ACC112 (cell line): Measurements from ENCODE around the gene NALCN.

ENCODE experiments used
- H2AFZ ChIP-seq: fragments of 200-600 bp; sonication (generic); one replicate; pipeline ENCODE4 v1.6.0; 2017; ENCODE audit warnings: antibody characterized with exemption, low read length; ENCODE audit not compliant: unreplicated experiment
- H3K27ac ChIP-seq: fragments of 200-600 bp; sonication (generic); 2 replicates; pipeline ENCODE4 v1.5.1; 2014; ENCODE audit warnings: low read depth, mild to moderate bottlenecking, antibody characterized with exemption, low read length, moderate library complexity
- H3K27me3 ChIP-seq: fragments of 200-600 bp; sonication (generic); 2 replicates; pipeline ENCODE4 v1.6.1; 2014; ENCODE audit warnings: mild to moderate bottlenecking, antibody characterized with exemption, low read length, moderate library complexity, mixed read lengths; ENCODE audit not compliant: insufficient read depth
- H3K36me3 ChIP-seq: fragments of 200-600 bp; sonication (generic); 2 replicates; pipeline ENCODE4 v1.6.1; 2016; ENCODE audit warnings: mild to moderate bottlenecking, antibody characterized with exemption, low read length, moderate library complexity, mixed read lengths; ENCODE audit not compliant: insufficient read depth
- H3K4me1 ChIP-seq: fragments of 200-600 bp; sonication (generic); one replicate; pipeline ENCODE4 v1.6.1; 2016; ENCODE audit warnings: low read length, mixed read lengths; ENCODE audit not compliant: insufficient read depth, unreplicated experiment, control insufficient read depth
- H3K4me3 ChIP-seq: fragments of 200-600 bp; sonication (generic); 2 replicates; pipeline ENCODE4 v1.5.1; 2014; ENCODE audit warnings: mild to moderate bottlenecking, low read depth, low read length
- H3K79me2 ChIP-seq: fragments of 200-600 bp; sonication (generic); one replicate; pipeline ENCODE4 v1.6.0; 2016; ENCODE audit warnings: low read length; ENCODE audit not compliant: control insufficient read depth, unreplicated experiment, insufficient read depth

Gene NALCN

GRCh38 chr13:101036546-101036945 lies 379.8 kb downstream of the NALCN start:
- Histone ChIP-seq H3K27me3 (peaks cover 5% of the 10 kb centered on the region; the same call in 1 of the 2 replicates), H2AFZ (no peak overlapping the region), H3K79me2 (no peaks in the 10 kb centered on the region), H3K27ac (no peak overlapping the region), H3K4me3 (no peak overlapping the region), H3K4me1 (no peaks in the 10 kb centered on the region), H3K36me3 (no peaks in the 10 kb centered on the region)

GRCh38 chr13:101035119-101035620 lies 381.1 kb downstream of the NALCN start:
- Histone ChIP-seq H3K36me3 (no peaks in the 10 kb centered on the region), H2AFZ (no peak overlapping the region), H3K27me3 (peaks cover 10% of the 10 kb centered on the region; the same call in 1 of the 2 replicates), H3K79me2 (no peaks in the 10 kb centered on the region), H3K4me3 (no peak overlapping the region), H3K27ac (no peak overlapping the region), H3K4me1 (no peaks in the 10 kb centered on the region)

- Histone ChIP-seq H2AFZ (no peak overlapping the region), H3K36me3 (no peaks in the 10 kb centered on the region), H3K4me3 (no peak overlapping the region), H3K27ac (no peak overlapping the region), H3K27me3 (peaks cover 12% of the 10 kb centered on the region), H3K4me1 (no peaks in the 10 kb centered on the region), H3K79me2 (no peaks in the 10 kb centered on the region)
These were observed 389.4 kb downstream of the NALCN start for GRCh38 chr13:101026736-101027398.

GRCh38 chr13:101026328-101026727 lies 390.0 kb downstream of the NALCN start:
- no peak overlapping the region for H2AFZ ChIP-seq
- H3K79me2 ChIP-seq: no peaks in the 10 kb centered on the region
- no peaks in the 10 kb centered on the region for H3K36me3 ChIP-seq
- no peak overlapping the region for H3K27ac ChIP-seq
- H3K4me1 ChIP-seq: no peaks in the 10 kb centered on the region
- peaks cover 12% of the 10 kb centered on the region for H3K27me3 ChIP-seq
- no peak overlapping the region for H3K4me3 ChIP-seq

GRCh38 chr13:101025925-101026324 lies 390.4 kb downstream of the NALCN start:
- H3K79me2 ChIP-seq: no peaks in the 10 kb centered on the region
- H3K27ac ChIP-seq: no peak overlapping the region

GRCh38 chr13:101025519-101025918 lies 390.8 kb downstream of the NALCN start:
- Histone ChIP-seq H3K36me3 (no peaks in the 10 kb centered on the region), H2AFZ (no peak overlapping the region), H3K4me3 (no peak overlapping the region), H3K79me2 (no peaks in the 10 kb centered on the region), H3K27ac (no peak overlapping the region), H3K27me3 (peaks cover 7% of the 10 kb centered on the region; the same call in 1 of the 2 replicates), H3K4me1 (no peaks in the 10 kb centered on the region)

More at GRCh38 chr13:101025925-101026324, 390.4 kb downstream of the NALCN start:
- Histone ChIP-seq H2AFZ (no peak overlapping the region), H3K27me3 (peaks cover 8% of the 10 kb centered on the region), H3K36me3 (no peaks in the 10 kb centered on the region), H3K4me1 (no peaks in the 10 kb centered on the region), H3K4me3 (no peak overlapping the region)

- Histone ChIP-seq H3K27ac (no peak overlapping the region), H3K4me3 (no peak overlapping the region), H3K27me3 (peaks cover 11% of the 10 kb centered on the region; the same call in 1 of the 2 replicates), H3K36me3 (no peaks in the 10 kb centered on the region), H2AFZ (no peak overlapping the region), H3K4me1 (no peaks in the 10 kb centered on the region), H3K79me2 (no peaks in the 10 kb centered on the region)
These were observed 397.2 kb downstream of the NALCN start for GRCh38 chr13:101019126-101019525.

DNA sequence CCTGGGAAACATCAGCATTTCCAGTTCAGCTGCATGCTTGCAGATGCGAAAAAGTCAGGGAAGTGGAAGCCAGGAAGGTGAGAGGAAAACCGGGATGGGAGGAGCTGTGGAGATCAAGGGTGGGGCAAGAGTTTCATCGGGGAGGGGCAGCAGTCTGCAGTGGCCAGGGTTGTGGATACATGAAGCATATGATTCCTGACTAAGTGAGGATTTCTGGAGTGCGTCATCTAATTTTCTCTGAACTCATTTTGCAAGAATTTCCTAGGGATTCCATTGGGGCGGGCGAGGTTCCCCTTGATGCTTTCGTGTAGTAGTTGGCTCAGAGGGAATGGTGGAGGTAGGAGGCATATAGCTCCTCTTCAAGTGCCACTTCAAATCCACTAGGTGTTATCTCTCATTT lies 397.6 kb downstream of the NALCN start:
- H2AFZ ChIP-seq: no peak overlapping the region
- no peak overlapping the region for H3K4me3 ChIP-seq
- H3K27me3 ChIP-seq: peaks cover 16% of the 10 kb centered on the region; the same call in 1 of the 2 replicates
- H3K36me3 ChIP-seq: no peaks in the 10 kb centered on the region
- no peak overlapping the region for H3K27ac ChIP-seq
- H3K79me2 ChIP-seq: no peaks in the 10 kb centered on the region
- no peaks in the 10 kb centered on the region for H3K4me1 ChIP-seq

DNA sequence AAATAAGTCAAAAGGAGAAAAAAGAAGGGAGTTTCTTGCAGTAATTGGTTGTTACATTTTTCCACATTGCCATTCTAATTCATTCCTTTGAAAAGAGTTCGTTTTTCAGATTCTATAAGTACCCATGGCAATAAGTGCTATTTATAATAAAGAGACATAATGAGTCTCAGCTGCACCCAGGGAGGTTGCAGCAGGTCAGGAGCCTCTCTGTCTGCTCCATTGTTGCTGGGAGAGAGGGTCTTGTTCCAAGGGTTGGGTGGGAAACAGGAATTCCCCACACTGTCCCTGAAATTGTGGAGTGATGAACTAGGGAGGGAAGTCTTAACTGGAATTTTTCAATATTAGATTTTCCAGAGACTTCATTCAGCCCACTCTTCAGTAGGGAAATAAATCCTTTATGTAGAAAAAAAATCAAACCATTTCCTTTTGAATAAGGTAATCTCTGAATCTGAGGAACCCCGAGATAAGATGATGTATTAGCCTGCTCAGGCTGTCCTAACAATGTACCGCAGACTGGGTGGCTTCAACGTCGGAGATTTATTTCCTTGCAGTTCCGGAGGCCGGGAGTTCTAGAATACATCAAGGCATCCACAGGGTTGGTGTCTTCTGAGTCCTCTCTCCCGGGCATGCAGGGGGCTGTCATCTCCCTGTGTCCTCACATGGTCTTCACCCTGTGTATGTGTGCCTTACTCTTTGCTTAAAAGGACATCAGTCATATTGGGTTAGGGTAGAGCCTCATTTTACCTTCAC lies 399.0 kb downstream of the NALCN start:
- H3K27me3 ChIP-seq: peaks cover 22% of the 10 kb centered on the region; the same call in 1 of the 2 replicates

DNA sequence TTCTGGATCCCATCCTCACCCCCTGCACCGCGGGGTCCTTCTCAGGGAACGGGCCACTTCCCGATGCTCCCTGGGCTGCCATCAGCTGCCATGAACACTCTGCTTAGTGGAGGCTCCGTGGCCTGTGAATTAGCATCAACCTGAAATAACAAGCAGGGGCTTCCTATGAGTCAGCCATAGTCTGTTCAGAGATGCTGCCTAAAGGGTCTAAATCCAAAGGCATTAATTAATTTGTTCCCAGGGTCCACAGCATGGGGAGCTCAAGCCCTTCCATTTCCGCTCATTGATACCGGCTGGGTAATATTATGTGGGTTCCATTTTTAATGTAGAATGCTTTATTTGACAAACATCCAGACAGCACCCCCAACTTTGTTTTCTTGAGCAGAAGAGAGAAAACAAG lies 399.8 kb downstream of the NALCN start:
- Histone ChIP-seq H3K4me3 (no peak overlapping the region), H3K79me2 (no peaks in the 10 kb centered on the region), H3K4me1 (no peaks in the 10 kb centered on the region), H3K27ac (no peak overlapping the region), H3K36me3 (no peaks in the 10 kb centered on the region), H3K27me3 (peaks cover 22% of the 10 kb centered on the region; the same call in 1 of the 2 replicates), H2AFZ (no peak overlapping the region)

More for the DNA sequence above, 399.0 kb downstream of the NALCN start:
- H3K27ac ChIP-seq: no peak overlapping the region
- H3K4me3 ChIP-seq: no peak overlapping the region
- no peaks in the 10 kb centered on the region for H3K36me3 ChIP-seq
- H3K4me1 ChIP-seq: no peaks in the 10 kb centered on the region
- H3K79me2 ChIP-seq: no peaks in the 10 kb centered on the region
- H2AFZ ChIP-seq: no peak overlapping the region
